NCI-H510A (cell line): ENCODE measurements around the gene SLC25A30.
"Not testable (repeated sequence)": the region's sequence is repeated elsewhere in the genome, so short reads cannot be mapped to it uniquely, and the experiment has no call there.

Source experiments
- DNase-seq: peaks from one replicate; lab custom pipeline; 2025; lab: John Stamatoyannopoulos, UW

The SLC25A30 gene

GRCh38 chr13:45367358-45367757 lies 50.8 kb downstream of the SLC25A30 start:
- DNase-seq: no peak

GRCh38 chr13:45365558-45365885 lies 52.7 kb downstream of the SLC25A30 start:
- DNase-seq: no peak

- no peak for DNase-seq
These were observed 53.2 kb downstream of the SLC25A30 start for GRCh38 chr13:45364876-45365557.

GRCh38 chr13:45362939-45363338 lies 55.2 kb downstream of the SLC25A30 start:
- no peak for DNase-seq

- DNase-seq: no peak
These were observed 56.5 kb downstream of the SLC25A30 start for GRCh38 chr13:45361596-45362206.

- DNase-seq: no peak
These were observed 61.1 kb downstream of the SLC25A30 start for GRCh38 chr13:45356966-45357672.

- DNase-seq: no peak
These were observed 64.3 kb downstream of the SLC25A30 start for GRCh38 chr13:45353895-45354294.

- DNase-seq: no peak
These were observed 66.1 kb downstream of the SLC25A30 start for GRCh38 chr13:45352031-45352430.

GRCh38 chr13:45350152-45350551 lies 68.0 kb downstream of the SLC25A30 start:
- DNase-seq: no peak

GRCh38 chr13:45349438-45349837 lies 68.7 kb downstream of the SLC25A30 start:
- no peak for DNase-seq

- DNase-seq: not testable (repeated sequence)
These were observed 74.1 kb downstream of the SLC25A30 start for GRCh38 chr13:45344064-45344463.
